ENCODE data around the gene ADPRS.

The ADPRS gene

DNA sequence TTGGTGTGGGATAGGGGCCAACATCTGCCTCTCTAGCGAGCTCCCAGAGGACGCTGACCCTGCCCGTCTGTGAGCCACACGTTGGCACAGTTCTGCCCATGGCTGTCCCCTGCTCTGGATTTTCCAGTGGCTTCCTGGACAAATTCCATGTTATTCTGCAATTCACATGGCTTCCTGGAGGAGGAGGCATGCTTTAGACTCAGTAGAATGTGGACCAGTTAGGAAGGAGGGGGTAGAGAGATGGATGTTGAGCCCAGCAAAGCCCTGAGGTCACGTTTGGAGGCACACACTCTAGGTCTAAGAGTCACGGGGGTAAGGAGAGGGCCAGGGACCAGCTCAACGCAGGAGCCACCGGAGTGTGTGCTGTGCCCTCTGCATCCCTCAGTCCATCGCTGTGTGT lies 24.1 kb downstream of the ADPRS start:
- no peak for DNase-seq

DNA sequence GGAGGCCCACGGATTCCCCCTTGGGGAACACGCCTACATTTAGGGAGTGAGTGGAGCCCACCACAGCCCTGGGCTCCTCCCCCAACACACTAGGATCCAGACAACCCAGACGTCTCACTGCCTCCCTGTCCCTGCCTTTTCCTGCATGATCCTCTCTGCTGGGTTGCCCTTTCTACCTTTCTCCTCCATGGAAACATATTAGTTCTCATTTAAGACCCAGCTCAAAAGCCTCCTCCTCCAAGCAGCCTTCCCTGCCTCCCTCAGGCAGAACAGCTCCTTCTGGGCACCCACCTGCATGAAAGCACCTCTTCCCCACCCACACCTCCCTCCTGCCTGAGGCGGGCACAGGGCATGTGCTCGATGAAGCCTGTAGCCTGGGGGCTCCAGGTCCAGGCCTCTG lies 25.7 kb downstream of the ADPRS start:
- no peak for DNase-seq

DNA sequence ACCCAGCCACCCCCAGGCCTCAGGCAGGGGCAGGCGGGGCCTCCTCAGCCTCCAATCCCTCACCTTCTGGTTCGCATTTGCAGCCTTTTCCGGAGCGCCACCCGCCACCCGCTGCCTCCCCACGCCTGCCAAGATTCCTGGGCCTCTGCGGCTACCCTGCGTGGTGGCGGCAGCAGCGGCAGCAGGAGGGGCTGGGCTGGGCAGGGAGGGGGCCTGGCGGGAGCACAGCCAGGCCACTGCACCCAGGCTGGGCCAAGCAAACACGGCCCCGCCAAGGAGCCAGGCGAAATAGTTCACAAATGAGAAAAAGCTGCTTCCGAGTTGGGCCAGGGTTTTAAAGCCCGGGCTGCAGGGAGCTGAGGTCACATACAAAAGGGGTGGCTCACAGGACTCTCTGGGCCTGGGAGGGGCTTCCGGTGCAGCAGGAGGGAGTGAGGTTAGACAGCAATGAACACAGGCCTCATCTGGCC lies 26.5 kb downstream of the ADPRS start:
- no peak for DNase-seq

DNA sequence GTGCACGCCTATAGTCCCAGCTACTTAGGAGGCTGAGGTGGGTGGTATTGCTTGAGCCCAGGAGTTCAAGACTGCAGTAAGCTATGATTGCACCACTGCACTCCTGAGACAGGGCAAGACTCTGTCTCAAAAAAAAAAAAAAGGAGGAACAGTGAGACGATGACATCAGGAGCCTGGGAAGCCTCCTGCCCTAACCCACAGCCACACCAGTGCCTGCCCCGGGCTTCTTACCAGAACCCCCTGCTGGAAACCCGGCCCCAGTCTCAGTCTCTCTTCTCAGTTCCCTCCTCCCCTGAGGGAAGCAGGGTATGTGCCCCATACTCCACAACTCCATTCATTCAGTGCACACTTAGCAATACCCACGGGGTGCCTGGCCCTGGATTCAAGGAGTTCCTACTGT lies 27.2 kb downstream of the ADPRS start:
- no peak for DNase-seq

DNA sequence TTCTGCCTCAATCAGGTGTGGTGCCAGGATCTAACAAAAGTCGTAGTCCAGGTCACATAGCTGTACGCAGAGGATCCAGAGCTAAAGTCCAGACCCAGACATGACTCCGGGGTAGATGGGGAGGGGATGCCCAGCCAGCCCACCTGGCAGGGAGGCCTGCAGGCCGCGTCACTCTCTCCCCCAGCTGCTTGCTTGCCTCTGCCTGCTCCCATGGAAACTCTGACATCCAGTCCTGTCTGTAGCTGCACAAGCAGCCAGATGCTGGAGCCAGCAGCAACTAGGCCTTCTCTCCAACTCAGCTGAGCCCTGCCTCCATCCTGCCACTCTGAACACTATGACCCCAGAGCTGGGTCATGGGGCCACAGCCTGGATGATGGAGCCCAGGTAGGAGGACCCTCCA lies 28.2 kb downstream of the ADPRS start:
- no peak for DNase-seq

DNA sequence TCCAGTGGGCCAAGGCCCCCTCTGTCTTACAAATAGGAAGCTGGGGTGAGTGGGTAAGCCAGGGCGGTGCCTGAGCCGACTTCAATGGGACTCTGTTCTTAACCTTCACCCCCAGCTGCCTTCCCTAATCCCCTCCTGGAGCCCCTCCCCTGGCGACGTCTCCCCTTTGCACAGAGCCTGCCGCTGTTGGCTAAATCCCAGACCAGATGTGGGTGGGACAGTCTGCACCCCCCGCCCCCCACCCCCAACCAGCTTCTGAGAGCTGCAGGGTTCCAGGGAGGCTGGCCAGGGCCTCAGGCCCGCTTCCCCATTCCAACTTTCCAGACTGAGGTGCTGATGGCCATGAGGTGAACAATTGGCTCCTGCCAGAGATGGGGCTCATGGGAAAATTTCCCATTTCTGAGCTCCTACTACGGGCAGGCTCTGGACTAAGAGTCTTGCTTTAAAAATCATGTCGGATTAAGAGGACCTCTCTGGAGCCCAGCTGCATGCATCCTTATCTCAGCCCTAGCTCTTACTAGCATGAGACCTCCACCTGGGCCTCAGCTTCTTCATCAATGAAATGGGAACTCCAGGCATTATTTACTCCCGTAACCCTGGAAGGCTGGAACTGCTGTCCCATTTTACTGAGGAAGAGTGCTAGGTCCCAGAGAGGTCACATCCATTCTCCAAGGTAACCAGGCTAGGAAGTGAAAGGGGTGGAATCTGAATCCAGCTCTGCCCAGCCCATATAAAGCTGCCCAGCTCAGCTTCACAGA lies 29.9 kb downstream of the ADPRS start:
- DNase-seq, result no peak

DNA sequence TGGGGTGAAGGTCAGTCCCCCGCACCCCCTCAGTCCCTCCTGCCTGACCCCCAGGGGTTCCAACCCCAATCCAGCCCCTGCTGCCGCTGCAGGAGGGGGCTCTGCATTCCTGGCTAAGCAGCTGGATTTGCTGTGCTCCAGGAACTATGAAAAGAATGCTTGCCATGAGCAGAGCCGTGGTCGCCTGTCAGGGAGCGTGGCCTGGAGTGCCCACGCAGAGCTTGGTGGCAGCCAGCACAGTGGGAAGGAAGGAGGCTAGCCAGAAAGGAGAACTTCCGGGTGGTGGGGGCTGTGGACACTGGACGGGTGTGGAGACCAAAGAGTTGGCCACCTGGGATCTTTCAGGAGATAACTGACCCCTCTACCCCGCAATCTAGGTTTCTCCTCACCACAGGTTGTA lies 30.8 kb downstream of the ADPRS start:
- no peak for DNase-seq

DNA sequence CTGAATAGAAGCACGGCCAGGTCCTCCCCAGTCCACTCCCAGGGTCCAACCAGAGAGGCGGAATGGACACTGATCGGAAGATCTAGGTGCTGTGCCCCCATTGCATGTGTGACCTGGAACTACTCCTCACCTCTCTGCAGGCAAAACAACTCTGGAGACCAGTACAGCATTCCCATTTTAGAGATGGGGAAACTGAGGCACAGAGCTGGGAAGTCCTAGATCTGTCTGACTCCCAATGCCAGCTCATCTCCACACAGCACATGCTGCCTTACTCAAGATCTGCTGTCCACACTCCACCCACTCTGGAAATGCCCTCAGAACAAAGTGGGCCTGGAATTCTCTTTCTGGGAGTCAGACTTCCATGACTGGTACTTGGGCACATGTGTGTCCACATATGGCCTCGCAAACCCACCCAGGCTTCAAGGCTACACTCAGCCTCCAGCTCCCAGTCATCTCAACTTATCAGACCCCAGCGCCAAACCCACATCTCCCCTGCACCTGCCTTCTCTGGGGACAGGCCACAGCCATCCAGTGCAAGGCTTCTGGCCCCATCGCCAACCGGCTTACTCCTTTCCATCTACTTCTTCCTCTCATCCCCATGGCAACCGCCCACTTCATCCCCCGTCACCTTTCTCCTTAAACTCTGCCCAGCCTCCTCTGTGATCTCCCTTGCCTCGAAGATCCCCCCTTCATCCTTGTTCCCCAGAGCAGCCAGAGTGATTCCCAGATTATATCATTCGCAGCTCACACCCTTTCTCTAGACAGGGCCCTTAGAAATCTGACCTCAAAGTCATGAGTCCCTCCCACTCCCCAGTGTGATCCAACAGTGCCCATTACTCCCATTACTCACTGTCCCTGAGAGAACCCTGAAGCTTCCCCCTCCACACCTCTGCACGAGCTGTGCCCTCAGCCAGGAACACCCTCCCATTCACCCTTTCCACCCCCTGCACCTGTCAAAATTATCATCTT lies 33.7 kb downstream of the ADPRS start:
- no peak for DNase-seq

DNA sequence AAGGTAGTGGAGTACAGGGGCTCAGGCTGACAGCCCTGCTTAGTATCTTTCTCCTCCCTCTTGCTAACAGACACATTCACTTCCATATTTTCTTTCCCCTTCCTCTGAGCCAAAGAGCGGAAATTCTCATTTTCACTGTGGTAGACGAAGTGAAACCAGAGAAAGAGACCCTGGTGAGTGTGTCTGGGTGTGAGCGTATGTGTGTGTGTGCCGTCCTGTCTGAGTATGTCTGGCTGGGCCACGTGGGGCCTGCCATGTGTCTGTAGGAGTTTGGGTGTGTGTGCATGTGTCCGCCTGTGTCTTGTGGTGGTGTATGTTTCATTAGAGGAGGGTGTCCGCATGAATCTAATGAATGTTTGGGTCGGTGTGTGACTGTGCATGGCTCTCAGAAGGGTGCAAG lies 34.7 kb downstream of the ADPRS start:
- no peak for DNase-seq

DNA sequence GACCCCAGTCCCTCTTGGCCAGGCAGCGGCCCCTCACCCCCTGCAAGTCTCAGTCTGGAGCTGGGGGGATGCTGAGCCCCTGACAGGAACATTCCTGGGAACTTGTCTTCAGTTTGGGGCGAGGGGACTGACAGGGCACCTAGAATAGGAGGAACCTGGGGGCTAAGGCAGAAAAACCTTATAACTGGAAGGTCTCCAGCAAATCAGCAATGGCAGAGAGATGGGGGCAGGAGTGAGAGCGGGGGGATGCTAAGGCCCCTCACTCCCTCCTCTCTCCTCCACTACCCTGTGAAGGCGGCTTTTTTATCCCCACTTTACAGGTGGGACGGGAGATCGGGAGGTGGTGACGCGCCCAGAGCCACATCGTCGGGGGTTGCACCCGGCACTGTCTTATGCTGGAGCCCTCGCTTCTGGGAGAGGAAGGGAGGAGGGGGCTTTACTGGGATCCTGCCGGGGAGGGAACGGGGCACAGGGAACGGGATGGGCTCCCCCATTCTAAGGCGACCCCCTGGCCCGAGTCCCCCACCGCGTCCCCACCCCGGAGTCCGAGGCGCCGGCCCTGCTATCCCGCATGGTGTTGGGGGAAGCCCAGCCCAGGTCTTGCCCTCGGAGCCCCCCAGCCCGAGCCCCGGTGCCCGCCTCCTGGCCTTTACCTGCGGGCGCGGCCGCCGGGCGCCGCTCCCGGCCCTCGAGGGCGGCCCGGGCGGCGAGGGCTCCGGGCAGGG lies 35.9 kb downstream of the ADPRS start:
- DNase-seq, result no peak

DNA sequence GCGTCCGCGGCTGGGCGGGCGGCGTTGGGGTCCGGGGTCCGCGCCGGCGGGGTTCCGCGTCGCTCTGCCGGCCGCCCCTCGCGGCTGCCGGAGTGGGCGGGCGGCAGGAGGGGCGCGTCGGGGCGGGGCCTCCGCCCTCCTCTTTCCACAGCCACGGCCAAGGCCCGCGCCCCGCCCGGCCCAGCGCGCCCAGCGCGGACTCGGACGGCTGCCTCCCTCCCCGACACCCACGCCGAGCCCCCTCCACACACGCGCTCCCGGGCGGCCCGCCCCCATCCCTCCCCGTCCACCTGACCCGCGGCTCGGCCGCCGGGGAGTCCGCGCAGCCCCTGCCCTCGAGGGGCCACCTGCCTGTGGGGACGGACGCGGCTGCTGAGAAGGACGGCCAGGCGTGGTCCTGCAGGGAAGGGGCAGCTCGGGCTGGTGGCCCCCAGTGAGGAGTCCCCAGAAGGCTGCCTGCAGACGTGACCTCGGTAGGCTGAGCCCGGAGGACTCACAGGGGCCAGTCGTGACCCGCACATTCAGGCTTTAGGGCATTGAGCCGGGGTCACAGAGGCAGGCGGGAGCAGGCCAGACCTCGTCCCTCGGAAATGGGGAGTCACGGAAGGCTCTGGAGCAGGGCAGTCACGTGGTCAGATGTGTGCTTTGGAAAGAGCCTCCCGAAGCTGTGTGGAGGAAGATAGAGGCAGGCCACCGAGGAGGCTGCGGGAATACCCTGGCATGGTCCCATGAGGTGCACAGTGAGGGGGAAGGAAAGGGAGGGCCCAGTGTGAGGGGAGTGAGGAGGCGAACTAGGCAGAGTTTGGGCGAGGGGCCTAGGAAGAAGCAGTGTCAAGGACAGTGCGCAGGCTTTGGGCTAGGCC lies 36.7 kb downstream of the ADPRS start, which contains the start of gene COL8A2:
Gene COL8A2 (minus strand): TSS at position 94 of the 863 bp plus-strand sequence. CDS start 24,980 bp downstream, outside the sequence.
- no peak for DNase-seq

DNA sequence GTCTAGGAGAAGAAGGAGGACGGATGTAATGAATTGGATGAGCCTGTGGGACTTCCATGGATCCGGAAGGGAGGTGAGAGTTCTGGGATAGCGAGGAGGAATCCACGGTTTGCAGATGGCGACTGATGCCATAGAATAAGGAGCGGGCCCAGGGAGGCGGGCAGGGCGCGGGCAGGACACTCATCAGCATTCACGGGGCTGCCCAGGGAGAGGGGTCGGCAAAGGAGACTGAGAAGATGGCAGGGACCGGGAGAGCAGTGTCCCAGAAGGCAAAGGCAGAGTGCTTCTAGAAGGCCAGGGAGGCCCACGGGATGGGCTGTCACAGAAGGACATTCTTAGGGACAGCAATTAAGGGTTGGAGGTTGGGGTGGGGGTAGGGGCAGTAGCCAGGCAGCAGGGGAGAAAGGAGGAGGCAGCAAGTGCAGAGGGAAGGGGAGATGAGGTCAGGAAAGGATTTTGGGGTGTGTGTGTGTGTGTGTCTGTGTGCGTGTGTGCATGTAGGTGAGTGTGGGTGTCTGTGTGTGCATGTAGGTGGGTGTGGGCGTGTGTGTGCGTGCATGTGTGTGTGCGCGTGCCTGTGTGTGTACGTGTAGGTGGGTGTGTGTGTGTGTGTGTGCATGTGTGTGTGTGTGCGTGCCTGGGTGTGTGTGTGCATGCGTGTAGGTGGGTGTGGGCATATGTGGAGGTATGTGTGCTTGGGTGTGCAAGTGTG lies 37.5 kb downstream of the ADPRS start:
- DNase-seq, result no peak

DNA sequence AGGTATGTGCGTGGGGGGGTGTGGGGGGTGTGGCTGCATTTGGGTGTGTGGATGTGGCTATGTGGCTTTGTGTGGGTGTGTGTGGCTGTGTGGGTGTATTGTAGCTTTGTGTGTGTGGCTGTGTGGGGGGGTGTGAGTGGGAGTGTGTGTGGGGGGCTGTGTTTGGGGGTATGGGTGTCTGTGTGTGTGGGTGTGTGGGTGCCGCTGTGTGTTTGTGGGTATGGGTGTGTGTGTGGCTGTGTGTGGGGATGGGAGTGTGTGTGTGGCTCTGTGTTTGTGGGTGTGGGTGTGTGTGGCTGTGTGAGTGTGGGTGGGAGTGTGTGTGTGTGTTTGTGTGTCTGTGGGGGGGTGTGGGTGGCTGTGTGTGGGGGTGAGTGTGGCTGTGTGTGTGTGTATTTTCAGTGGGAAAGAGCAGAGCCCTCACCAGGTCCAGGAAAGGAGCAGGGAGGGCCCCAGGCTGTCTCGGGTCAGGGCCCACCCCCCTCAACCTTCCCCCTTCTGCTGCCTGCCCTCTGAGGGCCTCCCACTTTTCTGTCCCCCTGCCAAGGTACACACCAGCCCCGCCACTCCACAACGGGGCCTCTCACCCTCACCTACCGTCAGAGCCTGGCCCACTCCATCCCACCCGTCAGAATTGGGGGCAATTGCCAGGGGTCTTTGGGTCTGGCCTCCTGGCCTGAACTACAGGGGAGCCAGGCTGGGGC lies 38.3 kb downstream of the ADPRS start:
- no peak for DNase-seq

DNA sequence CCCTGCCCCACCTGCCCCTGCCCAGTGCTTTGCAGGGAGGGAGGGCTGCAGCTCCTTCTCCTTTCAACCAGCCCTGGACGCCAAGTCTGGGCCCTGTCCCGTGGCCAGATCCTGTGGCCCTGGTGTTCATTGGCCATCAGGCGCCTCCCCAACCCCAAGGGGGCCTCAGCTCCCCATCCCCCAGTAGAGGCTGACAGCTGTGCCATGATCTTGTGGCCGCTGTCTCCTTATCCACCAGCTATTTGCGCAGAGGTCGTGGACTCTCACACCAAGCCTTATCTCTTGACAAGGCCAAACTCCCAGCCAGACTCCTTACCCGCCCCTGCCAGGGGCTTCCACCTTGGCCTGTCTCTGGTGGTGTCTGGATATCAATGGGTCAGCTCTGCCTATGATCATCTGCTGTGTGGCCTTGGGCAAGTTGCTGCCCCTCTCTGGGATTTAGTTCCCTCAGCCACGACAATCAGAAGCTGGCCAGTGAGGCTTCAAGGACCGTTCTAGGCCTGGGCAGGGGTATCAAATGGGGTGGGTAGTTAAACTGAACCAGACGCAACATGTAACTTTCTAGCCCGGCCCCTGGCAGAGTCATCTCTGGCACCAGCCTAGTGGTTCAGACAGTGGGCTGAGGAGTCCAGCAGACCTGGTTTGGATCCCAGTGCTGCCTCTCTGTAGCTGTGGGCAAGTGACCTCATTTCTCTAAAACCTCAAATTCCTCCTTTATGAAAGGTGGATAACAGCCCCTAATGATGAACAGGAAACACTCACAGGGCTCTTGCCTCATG lies 39.6 kb downstream of the ADPRS start:
- no peak for DNase-seq

DNA sequence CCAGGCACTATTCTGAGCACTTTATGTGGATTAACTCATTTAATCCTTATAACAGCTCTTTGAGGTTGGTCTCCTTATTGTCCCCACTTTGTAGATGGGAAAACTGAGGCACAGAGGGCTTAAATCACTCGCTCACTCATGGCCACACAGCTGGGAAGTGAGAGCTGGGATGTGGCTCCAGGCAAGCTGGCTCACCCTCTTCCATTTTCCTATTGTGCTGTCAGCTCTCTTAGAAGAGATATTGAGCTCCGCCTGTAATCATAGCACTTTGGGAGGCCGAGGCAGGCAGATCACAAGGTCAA lies 40.2 kb downstream of the ADPRS start:
- no peak for DNase-seq

DNA sequence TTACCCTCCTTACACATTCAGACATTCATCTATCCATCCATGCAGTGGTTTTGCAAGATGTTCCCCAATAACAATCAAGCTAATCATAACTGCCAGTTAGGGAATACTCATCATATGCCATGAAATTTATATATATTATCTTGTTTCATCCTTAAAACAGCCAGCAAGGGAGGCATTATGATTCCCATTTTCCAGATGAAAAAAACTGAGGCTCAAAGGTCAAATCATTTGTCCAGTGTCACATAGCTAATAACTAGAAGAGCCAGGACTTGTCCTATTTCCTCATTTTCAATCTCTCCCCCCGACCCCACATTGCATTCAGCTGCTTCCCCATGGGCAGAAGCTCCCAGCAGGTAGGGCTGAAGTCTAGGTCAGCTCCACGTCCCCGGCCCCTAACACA lies 43.3 kb downstream of the ADPRS start:
- no peak for DNase-seq

DNA sequence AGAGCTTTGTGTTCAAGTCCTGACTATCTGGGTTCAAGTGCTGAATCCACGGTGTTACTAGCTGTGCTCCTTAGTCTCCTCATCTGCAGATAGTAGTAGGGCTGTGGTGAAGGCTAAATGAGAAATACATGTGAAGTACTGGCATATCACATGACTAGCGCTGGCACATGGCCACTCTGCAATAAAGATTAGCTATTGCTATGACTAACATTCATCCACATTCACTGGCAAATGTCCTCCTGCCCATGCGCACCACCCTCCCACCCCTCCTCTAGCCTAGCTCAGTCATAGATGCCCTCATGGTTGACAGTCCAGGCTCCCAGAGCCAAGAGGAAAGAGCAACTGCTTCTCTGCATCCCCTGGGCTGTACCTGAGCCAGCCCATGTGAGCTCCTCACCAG lies 44.8 kb downstream of the ADPRS start:
- DNase-seq, result no peak

DNA sequence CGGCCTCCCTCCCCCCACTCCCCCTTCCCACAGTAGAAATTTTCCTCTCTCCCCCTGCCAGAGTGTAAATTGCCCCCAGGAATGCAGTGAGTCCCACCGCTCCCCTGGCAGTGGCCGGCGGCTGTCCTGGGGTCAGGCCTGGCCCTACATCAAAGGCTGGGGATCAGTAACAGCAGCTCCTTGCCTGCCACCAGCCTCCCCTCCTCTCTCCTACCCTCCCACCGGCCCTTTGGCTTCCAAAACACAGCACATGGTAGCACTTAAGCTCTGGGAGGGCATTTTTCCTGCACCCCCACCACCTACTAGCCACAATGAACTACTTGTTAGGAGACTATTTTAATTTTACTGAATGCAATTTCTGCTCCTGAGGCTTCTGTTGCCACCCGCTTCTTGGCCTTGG lies 45.3 kb downstream of the ADPRS start:
- no peak for DNase-seq

DNA sequence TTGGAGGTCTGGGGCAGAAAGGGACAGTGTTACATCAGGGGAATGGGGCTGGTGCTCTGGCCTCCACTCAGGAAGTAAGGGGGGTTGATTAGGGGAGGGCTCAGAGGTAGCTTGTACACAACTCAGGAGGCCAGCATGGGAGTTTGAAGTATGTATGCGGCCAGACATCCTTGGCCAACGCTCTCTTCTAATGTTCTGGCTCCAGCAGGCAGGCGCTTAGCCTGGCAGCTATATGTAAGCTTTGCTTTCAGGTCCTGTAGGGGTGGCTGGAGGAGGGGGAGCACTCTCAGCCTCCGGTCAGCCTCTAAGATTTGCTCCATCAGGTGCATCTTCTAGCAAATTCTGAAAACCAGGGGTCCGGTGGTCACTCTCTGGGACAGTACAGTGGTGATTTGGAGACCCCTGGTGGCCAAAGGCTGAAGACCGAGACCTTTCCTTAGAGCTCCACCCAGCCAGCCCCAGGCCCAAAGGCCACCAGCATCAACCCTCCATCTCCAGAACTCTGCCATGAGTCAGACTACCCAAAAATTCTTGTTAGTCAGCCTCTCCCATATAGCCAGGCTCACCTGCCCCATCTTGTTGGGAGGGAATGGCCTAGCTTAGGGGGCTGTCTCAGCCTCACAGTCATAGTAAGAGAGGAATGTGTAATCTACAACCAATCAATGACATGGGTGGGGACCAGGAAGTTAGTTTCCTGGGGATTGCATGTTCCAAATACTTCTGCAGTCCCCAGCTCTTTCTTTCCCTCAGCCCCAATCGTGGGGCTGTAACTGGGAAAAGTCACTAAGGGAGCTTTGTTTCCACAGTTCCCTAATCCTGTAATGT lies 46.0 kb downstream of the ADPRS start:
- DNase-seq, result peak in 1 of 4 experiments; percentile 9
